Activated T-helper 2 cell treated with anti-CD3 and anti-CD28 coated beads, Interferon-gamma antibody, Interleukin-2, Interleukin-4, amounts not matched to agents 10 μg/mL and 5 μg/mL and 100 μg/mL, durations not matched to agents 14 hours and 24 hours and 36 hours (primary cell): ENCODE data around the gene OMD. TPM values are rescaled to one million over a fixed set of nuclear protein-coding genes. Genes with fewer than 3 reads are reported as not detected.

Experiments
- DNase-seq: peaks from one replicate; pipeline ENCODE4 v3.0.0; 2021; ENCODE audit warnings: low spot score
- H3K27ac Mint-ChIP-seq: one replicate; pipeline ENCODE4 v1.8.0; 2021; ENCODE audit warnings: mixed read lengths
- H3K27me3 Mint-ChIP-seq: one replicate; pipeline ENCODE4 v1.8.0; 2021; ENCODE audit warnings: low read depth, mixed read lengths
- H3K36me3 Mint-ChIP-seq: one replicate; pipeline ENCODE4 v1.8.0; 2021; ENCODE audit warnings: low read depth, mixed read lengths
- H3K4me1 Mint-ChIP-seq: one replicate; pipeline ENCODE4 v1.8.0; 2021; ENCODE audit warnings: low read depth, mixed read lengths
- H3K4me3 Mint-ChIP-seq: one replicate; pipeline ENCODE4 v1.8.0; 2021; ENCODE audit warnings: low read depth, mild to moderate bottlenecking, moderate library complexity, mixed read lengths
- H3K9me3 Mint-ChIP-seq: one replicate; pipeline ENCODE4 v1.8.0; 2021; ENCODE audit warnings: mixed read lengths
- intact Hi-C: fragments of 100-400 bp; cut with micrococcal nuclease; formaldehyde crosslinking; loops from one replicate; pipeline ENCODE4 v1.15.1; 2023
- total RNA-seq: library from RNA; stranded (reverse); gene quantifications from 2 replicates; pipeline ENCODE4 v1.2.3, GENCODE V29; 2022

The OMD gene
- total RNA-seq, 1 donor from 2014 or later, result not detected

GRCh38 chr9:92405818-92406217, 18.5 kb downstream of the OMD start:
- H3K4me3 Mint-ChIP-seq, result no peak overlapping the region
- H3K36me3 Mint-ChIP-seq, result peaks cover 2% of the 10 kb centered on the region
- intact Hi-C loops, result no loop called here
- H3K27ac Mint-ChIP-seq, result no peak overlapping the region
- no peaks in the 10 kb centered on the region for H3K27me3 Mint-ChIP-seq
- peaks cover 19% of the 10 kb centered on the region for H3K4me1 Mint-ChIP-seq
- H3K9me3 Mint-ChIP-seq, result no peaks in the 10 kb centered on the region
- DNase-seq, result no peak

DNA sequence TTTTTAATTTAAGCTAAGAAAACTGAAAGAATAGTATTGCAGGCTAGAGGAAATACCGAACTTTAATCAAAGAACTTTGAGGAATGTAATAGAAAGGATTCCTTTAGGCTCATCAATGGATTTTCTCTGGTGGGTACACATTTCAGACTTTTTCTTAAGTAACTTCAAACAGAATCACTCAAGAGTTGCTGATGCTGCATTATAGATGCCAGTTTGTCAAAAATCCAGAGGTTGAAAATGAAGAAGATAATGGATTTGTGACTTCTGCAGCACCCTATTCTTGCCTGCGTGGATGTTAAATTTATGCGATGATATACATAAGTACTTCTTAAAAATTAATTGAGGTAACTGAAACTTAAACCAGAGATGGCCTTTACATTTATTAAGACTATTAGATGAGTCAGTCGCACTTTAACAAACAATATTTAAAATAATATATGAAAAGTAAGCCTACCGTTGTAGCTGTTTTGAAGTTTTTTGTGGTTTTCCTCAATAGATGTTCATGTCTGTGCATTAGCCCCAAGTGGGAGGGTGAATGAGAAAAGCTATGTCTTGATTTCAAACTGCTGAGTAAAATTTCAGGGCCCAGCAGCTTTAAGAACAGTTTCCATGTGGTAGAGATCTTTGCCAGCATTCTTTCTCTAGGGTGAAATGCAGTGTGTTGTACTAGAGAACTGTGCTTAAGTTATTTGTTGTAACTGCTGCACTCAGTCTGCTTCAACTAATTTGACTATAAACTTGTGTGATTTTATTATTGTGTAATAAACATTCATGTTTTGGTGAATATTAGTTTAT, 20.0 kb downstream of the OMD start, which contains the start of gene OGN:
TSS of gene OGN (minus strand) at position 537 of the 795 bp plus-strand sequence. CDS start 1,171 bp downstream, outside the sequence.
- intact Hi-C loops, result no loop called here
- peaks cover 2% of the 10 kb centered on the region for H3K36me3 Mint-ChIP-seq
- no peak within 1 kb of the TSS for H3K4me3 Mint-ChIP-seq
- peaks cover 19% of the 10 kb centered on the region for H3K4me1 Mint-ChIP-seq
- H3K27me3 Mint-ChIP-seq, result no peaks in the 10 kb centered on the region
- DNase-seq, result no peak
- no peaks in the 10 kb centered on the region for H3K9me3 Mint-ChIP-seq
- no peak within 1 kb of the TSS for H3K27ac Mint-ChIP-seq

DNA sequence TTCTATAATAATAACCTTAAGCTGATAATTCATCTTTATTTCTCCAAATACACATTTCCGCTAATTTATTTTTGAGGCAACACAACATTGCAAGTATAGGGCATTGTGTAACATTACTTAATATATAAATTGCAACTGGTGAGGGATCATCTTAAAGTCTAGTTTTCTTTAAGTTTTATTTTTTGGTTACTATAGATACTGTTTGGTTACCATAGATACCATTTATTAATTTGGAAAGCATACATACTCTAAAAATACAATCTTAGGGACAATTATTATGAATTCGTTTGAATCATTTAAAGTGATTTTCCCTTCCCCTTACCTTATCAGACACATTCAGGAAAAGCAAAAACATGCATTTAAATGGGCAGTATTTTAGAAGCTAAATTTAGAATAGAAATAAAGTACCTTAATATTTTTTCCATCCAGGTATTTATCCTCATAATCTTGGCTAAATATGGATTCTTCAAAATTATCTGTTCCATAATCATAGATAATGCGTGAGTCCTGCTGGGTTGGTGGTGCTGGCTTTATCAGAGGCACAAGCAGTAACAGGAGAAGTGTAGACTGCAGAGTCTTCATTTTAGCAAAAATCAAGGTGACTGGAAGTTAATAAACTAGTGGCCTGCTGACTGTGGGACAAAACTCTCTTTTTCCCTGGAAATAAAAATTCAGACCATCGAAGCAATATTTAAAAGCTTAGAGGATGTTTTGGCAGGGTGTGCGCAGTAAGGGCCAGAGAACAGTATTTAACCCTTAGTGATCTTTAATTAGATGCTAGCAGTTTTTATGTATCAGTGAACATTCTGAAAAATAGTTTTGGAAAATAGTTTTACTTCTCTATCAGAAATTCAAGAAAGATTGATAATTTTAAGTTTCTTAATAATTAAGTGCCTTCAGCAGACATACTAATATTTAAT, 21.2 kb downstream of the OMD start:
- no peak for DNase-seq
- H3K4me1 Mint-ChIP-seq, result peaks cover 19% of the 10 kb centered on the region
- peaks cover 2% of the 10 kb centered on the region for H3K36me3 Mint-ChIP-seq
- intact Hi-C loops, result no loop called here
- H3K4me3 Mint-ChIP-seq, result no peak overlapping the region
- H3K27ac Mint-ChIP-seq, result no peak overlapping the region
- no peaks in the 10 kb centered on the region for H3K9me3 Mint-ChIP-seq
- H3K27me3 Mint-ChIP-seq, result no peaks in the 10 kb centered on the region

DNA sequence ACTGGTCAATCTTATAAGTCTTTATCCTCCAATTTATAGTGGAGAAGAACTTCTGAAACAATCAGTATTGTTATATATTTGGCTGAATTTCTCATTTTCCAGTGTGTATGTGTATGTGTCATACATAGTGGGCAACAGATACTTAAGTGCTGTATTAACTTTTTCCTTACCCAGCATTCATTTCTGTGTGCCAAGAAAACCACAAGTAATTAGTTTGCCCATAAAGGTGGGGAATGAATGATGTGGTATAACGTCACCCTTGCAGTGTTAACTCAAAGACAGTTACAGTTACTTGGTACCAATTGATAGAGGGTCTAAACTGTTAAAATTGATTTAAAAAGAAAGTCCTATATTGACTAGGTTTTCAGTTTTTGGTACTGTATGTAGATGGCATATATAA, 21.9 kb downstream of the OMD start:
- Mint-ChIP-seq H3K4me3 (no peak overlapping the region), H3K9me3 (no peaks in the 10 kb centered on the region), H3K27me3 (no peaks in the 10 kb centered on the region), H3K4me1 (peaks cover 18% of the 10 kb centered on the region), H3K27ac (no peak overlapping the region), H3K36me3 (peaks cover 2% of the 10 kb centered on the region)
- intact Hi-C loops, result no loop called here
- no peak for DNase-seq

GRCh38 chr9:92397853-92398252, 26.4 kb downstream of the OMD start:
- Mint-ChIP-seq H3K36me3 (no peaks in the 10 kb centered on the region), H3K27ac (no peak overlapping the region), H3K27me3 (no peaks in the 10 kb centered on the region), H3K9me3 (no peaks in the 10 kb centered on the region), H3K4me1 (no peaks in the 10 kb centered on the region), H3K4me3 (no peak overlapping the region)
- intact Hi-C loops, result no loop called here
- no peak for DNase-seq

DNA sequence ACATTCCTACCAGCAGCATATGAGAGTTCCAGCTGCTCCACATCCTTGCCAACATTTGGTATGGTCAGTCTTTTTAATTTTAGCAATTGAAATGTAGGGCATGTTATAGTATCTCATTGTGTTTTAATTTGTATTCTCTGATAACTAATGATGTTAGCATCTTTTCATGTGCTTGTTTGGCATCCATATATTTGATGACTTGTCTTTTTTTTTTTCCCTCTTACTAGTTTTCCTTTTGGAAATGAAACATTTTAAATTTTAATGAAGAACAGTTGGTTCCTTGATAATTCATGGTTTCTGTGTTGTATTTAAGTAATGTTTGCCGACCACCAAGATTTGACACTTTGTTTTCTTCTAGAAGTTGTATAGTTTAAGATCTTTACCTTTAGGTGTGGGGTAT, 28.7 kb downstream of the OMD start:
- no peaks in the 10 kb centered on the region for H3K4me1 Mint-ChIP-seq
- intact Hi-C loops, result no loop called here
- no peaks in the 10 kb centered on the region for H3K9me3 Mint-ChIP-seq
- no peaks in the 10 kb centered on the region for H3K36me3 Mint-ChIP-seq
- no peak overlapping the region for H3K4me3 Mint-ChIP-seq
- no peak overlapping the region for H3K27ac Mint-ChIP-seq
- no peaks in the 10 kb centered on the region for H3K27me3 Mint-ChIP-seq
- no peak for DNase-seq

DNA sequence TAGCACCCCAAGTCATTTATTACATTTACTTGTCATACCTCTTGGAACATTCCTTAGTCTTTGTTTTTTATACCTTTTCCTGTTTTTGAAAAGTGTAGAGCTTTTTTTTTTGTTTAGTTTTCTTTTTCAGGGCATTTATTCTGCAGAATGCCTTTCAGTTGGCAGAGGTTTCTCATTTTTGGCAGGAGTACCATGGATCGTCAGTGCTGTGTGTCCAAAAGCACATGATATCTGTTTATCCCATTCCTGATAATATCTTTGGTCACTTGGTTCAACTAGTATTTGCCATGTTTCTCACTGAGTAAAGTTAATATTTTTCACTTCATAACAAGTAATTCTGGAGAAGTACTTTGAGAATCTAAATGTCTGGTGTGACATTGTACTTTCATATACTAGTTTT, 30.6 kb downstream of the OMD start:
- no peak overlapping the region for H3K27ac Mint-ChIP-seq
- H3K4me1 Mint-ChIP-seq, result peaks cover 2% of the 10 kb centered on the region
- H3K36me3 Mint-ChIP-seq, result no peaks in the 10 kb centered on the region
- DNase-seq, result no peak
- intact Hi-C loops, result no loop called here
- H3K27me3 Mint-ChIP-seq, result no peaks in the 10 kb centered on the region
- H3K4me3 Mint-ChIP-seq, result no peak overlapping the region
- H3K9me3 Mint-ChIP-seq, result no peaks in the 10 kb centered on the region

GRCh38 chr9:92392690-92393089, 31.6 kb downstream of the OMD start:
- no peak for DNase-seq
- Mint-ChIP-seq H3K36me3 (no peaks in the 10 kb centered on the region), H3K27me3 (no peaks in the 10 kb centered on the region), H3K27ac (no peak overlapping the region), H3K4me3 (no peak overlapping the region), H3K9me3 (no peaks in the 10 kb centered on the region), H3K4me1 (peaks cover 2% of the 10 kb centered on the region)
- intact Hi-C loops, result no loop called here

DNA sequence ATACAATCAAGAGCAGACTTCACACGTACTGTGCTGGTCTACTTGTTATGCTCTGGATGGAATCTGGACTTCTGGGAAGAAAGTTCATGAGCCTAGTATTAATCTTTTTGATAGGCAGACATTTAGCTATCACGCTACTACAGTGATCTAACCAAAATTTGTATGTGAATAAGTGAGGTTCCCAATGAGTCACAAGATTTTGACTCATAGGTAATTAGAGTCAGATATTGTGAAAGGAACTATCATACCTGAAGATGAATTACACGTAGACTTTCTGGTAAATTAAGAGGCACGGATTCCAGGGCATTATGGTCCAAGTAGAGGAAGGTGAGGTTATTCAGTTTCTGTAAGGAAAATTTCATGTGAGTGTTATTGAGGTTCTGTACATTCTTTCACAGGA, 38.3 kb downstream of the OMD start:
- Mint-ChIP-seq H3K4me3 (no peak overlapping the region), H3K4me1 (peaks cover 2% of the 10 kb centered on the region), H3K27ac (no peak overlapping the region), H3K9me3 (no peaks in the 10 kb centered on the region), H3K36me3 (no peaks in the 10 kb centered on the region), H3K27me3 (no peaks in the 10 kb centered on the region)
- intact Hi-C loops, result no loop called here
- DNase-seq, result no peak

- peaks cover 2% of the 10 kb centered on the region for H3K4me1 Mint-ChIP-seq
- no peak for DNase-seq
- H3K27ac Mint-ChIP-seq, result no peak overlapping the region
- no peak overlapping the region for H3K4me3 Mint-ChIP-seq
- no peaks in the 10 kb centered on the region for H3K36me3 Mint-ChIP-seq
- intact Hi-C loops, result no loop called here
- no peaks in the 10 kb centered on the region for H3K9me3 Mint-ChIP-seq
- H3K27me3 Mint-ChIP-seq, result no peaks in the 10 kb centered on the region
These were observed 38.8 kb downstream of the OMD start for GRCh38 chr9:92385477-92385876.

DNA sequence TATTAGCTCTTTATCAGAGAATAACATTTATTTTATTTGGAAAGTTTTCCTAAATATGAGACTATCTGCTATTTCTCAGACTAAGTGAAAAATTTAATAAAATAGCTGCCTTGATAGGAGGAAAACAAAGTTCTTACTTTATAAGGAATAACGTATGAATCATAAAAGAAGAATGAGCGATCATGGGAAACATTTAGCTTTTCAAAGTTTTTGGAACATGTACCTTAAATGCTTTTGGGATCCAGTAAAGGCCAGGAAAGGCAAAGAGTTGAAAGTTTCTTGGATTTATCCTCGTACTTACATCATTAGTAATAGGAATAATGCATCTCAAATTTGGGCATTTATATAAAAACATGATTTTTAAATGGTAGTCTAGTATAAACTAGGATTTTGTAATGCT, 39.3 kb downstream of the OMD start:
- intact Hi-C loops, result no loop called here
- DNase-seq, result no peak
- Mint-ChIP-seq H3K36me3 (no peaks in the 10 kb centered on the region), H3K4me3 (no peak overlapping the region), H3K9me3 (no peaks in the 10 kb centered on the region), H3K4me1 (no peaks in the 10 kb centered on the region), H3K27ac (no peak overlapping the region), H3K27me3 (no peaks in the 10 kb centered on the region)

DNA sequence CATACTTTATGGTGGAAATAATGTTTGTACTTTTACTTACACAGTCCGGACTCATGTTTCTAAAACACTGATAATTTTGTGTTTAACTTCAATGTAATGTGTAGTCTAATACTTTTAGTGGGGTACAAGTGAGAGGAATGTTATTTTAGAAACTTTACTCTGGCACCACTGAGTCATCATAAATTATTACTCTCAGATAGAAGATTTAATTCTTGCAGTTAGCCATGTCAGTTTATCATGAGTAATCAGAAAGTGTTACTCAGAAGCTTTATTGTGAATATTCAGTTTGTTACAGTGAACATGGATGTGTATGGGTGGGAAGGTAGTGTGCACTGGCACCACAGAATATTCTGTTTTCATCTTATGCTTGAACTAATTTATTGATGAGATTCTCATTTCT, 39.9 kb downstream of the OMD start:
- H3K27ac Mint-ChIP-seq, result no peak overlapping the region
- no peaks in the 10 kb centered on the region for H3K9me3 Mint-ChIP-seq
- H3K4me1 Mint-ChIP-seq, result peaks cover 3% of the 10 kb centered on the region
- H3K36me3 Mint-ChIP-seq, result peaks cover 2% of the 10 kb centered on the region
- DNase-seq, result no peak
- no peaks in the 10 kb centered on the region for H3K27me3 Mint-ChIP-seq
- intact Hi-C loops, result no loop called here
- H3K4me3 Mint-ChIP-seq, result no peak overlapping the region

GRCh38 chr9:92381775-92382174, 42.5 kb downstream of the OMD start:
- peaks cover 22% of the 10 kb centered on the region for H3K4me1 Mint-ChIP-seq
- no peaks in the 10 kb centered on the region for H3K27me3 Mint-ChIP-seq
- no peak overlapping the region for H3K4me3 Mint-ChIP-seq
- H3K27ac Mint-ChIP-seq, result no peak overlapping the region
- no peak for DNase-seq
- intact Hi-C loops, result no loop called here
- peaks cover 4% of the 10 kb centered on the region for H3K36me3 Mint-ChIP-seq
- H3K9me3 Mint-ChIP-seq, result no peaks in the 10 kb centered on the region
